Tibial nerve (tissue), 4 donors: Measurements from ENCODE around the gene GAPDHS. TPM values are rescaled to one million over a fixed set of nuclear protein-coding genes. Genes with fewer than 3 reads are reported as not detected.

Source experiments
- DNase-seq, 2 donors: peaks; one replicate each; pipeline ENCODE4 v3.0.0-alpha.2; 2019; ENCODE audit warnings: low spot score in 2 of 2
- H3K27ac ChIP-seq, 4 donors: fragments of 200-600 bp; sonication (generic) in 3 of 4; one replicate each; pipeline ENCODE4 v1.5.1; 2017 to 2019; ENCODE audit warnings: mild to moderate bottlenecking in 1 of 4
- H3K27me3 ChIP-seq, 2 donors: fragments of 200-600 bp; sonication (generic) in 1 of 2; one replicate each; pipeline versions ENCODE4 v1.5.1 to v1.6.0; 2017 to 2019
- H3K36me3 ChIP-seq, 3 donors: fragments of 200-600 bp; sonication (generic); one replicate each; pipeline ENCODE4 v1.5.1; 2018 to 2019
- H3K4me1 ChIP-seq, 4 donors: fragments of 200-600 bp; sonication (generic) in 3 of 4; one replicate each; pipeline ENCODE4 v1.5.1; 2017 to 2019
- H3K4me3 ChIP-seq, 4 donors: fragments of 200-600 bp; sonication (generic) in 3 of 4; one replicate each; pipeline ENCODE4 v1.5.1; 2017 to 2019; ENCODE audit warnings: mild to moderate bottlenecking in 1 of 4, moderate library complexity in 1 of 4
- H3K9me3 ChIP-seq, 4 donors: fragments of 200-600 bp; sonication (generic) in 3 of 4; one replicate each; pipeline ENCODE4 v1.5.1; 2017 to 2019
- CTCF ChIP-seq, 5 experiments: fragments of 200-600 bp in 3 of 5; fragments of 450-650 bp in 2 of 5; sonication (generic) in 3 of 5; IDR thresholded peaks; one replicate each; pipeline ENCODE4 v1.5.1; 2016 to 2019; ENCODE audit warnings: antibody characterized with exemption in 5 of 5, mild to moderate bottlenecking in 3 of 5, moderate library complexity in 2 of 5
- EP300 ChIP-seq, 2 donors: sonication (generic); formaldehyde crosslinking; IDR thresholded peaks; one replicate each; pipeline ENCODE4 v1.6.1; 2017; ENCODE audit warnings: antibody characterized with exemption in 2 of 2, mild to moderate bottlenecking in 1 of 2
- POLR2A ChIP-seq, 2 donors: fragments of 450-650 bp; IDR thresholded peaks; one replicate each; pipeline ENCODE4 v1.6.1; 2017; ENCODE audit warnings: antibody characterized with exemption in 2 of 2, mild to moderate bottlenecking in 2 of 2, moderate library complexity in 2 of 2
- WGBS, 2 donors: methylation state at CpG; one replicate each; pipeline ENCODE4 v1.1.5; 2018; 5-methylcytosine and 5-hydroxymethylcytosine counted together
- total RNA-seq, 4 donors: library from RNA; depleted of rRNA; stranded (reverse); fragments of >200 nt; gene quantifications; one replicate each; pipeline ENCODE4 v1.1.0, GENCODE V29; 2016

Gene GAPDHS
- total RNA-seq, 4 donors from 2014 or later = not detected

- Histone ChIP-seq H3K36me3 (peaks cover 0 to 17% (median 0%) of the 10 kb centered on the region in 3 donors), H3K4me3 (no peak overlapping the region), H3K27me3 (peaks cover 0 to 20% of the 10 kb centered on the region in 2 donors), H3K4me1 (peaks cover 0 to 17% (median 2%) of the 10 kb centered on the region in 4 donors), H3K27ac (no peak overlapping the region), H3K9me3 (no peaks in the 10 kb centered on the region)
- DNase-seq = no peak
- 72 to 78% methylated on average over 5 of the region's 5 CpGs for WGBS, 2 donors
- TF ChIP-seq EP300 (IDR thresholded peaks at IDR 0.05) (no peak), CTCF (IDR thresholded peaks at IDR 0.05) (no peak), POLR2A (IDR thresholded peaks at IDR 0.05) (no peak)
Measured at GRCh38 chr19:35554076-35554475, 20.8 kb downstream of the GAPDHS start.

- TF ChIP-seq EP300 (IDR thresholded peaks at IDR 0.05) (no peak), CTCF (IDR thresholded peaks at IDR 0.05) (no peak), POLR2A (IDR thresholded peaks at IDR 0.05) (no peak)
- peaks cover 0 to 15% (median 2%) of the 10 kb centered on the region in 4 donors for H3K4me1 ChIP-seq
- H3K9me3 ChIP-seq = no peaks in the 10 kb centered on the region
- peaks cover 0 to 34% of the 10 kb centered on the region in 2 donors for H3K27me3 ChIP-seq
- no peak overlapping the region for H3K4me3 ChIP-seq
- no peak for DNase-seq
- H3K36me3 ChIP-seq = peaks cover 0 to 12% (median 0%) of the 10 kb centered on the region in 3 donors
- 64 to 71% methylated on average over 17 to 29 of the region's 30 CpGs for WGBS, 2 donors
- H3K27ac ChIP-seq = no peak overlapping the region
Measured at GRCh38 chr19:35555301-35556005, 22.2 kb downstream of the GAPDHS start.

- Histone ChIP-seq H3K27ac (no peak overlapping the region), H3K36me3 (peaks cover 0 to 6% (median 0%) of the 10 kb centered on the region in 3 donors), H3K4me1 (peaks cover 0 to 15% (median 2%) of the 10 kb centered on the region in 4 donors), H3K9me3 (no peaks in the 10 kb centered on the region), H3K4me3 (no peak overlapping the region), H3K27me3 (peaks cover 0 to 40% of the 10 kb centered on the region in 2 donors)
- 85 to 89% methylated on average over 9 of the region's 9 CpGs for WGBS, 2 donors
- no peak for DNase-seq
- TF ChIP-seq POLR2A (IDR thresholded peaks at IDR 0.05) (no peak), EP300 (IDR thresholded peaks at IDR 0.05) (no peak), CTCF (IDR thresholded peaks at IDR 0.05) (no peak)
Measured at GRCh38 chr19:35556025-35556590, 22.9 kb downstream of the GAPDHS start.

GRCh38 chr19:35556846-35557538 is 23.7 kb downstream of the GAPDHS start:
- WGBS, 2 donors = 85 to 87% methylated on average over 16 of the region's 16 CpGs
- no peak overlapping the region for H3K4me3 ChIP-seq

More at GRCh38 chr19:35556846-35557538, 23.7 kb downstream of the GAPDHS start:
- Histone ChIP-seq H3K4me1 (peaks cover 0 to 15% (median 2%) of the 10 kb centered on the region in 4 donors), H3K27me3 (peaks cover 0 to 49% of the 10 kb centered on the region in 2 donors), H3K9me3 (no peaks in the 10 kb centered on the region), H3K27ac (no peak overlapping the region), H3K36me3 (no peaks in the 10 kb centered on the region)
- DNase-seq = no peak
- TF ChIP-seq CTCF (IDR thresholded peaks at IDR 0.05) = no peak
- no peak for TF ChIP-seq EP300 (IDR thresholded peaks at IDR 0.05)
